ELF-1 (cell line): ENCODE measurements around the gene PDHX.

ENCODE experiments used
- DNase-seq: peaks from one replicate; pipeline ENCODE4 v3.0.0-alpha.2; 2016; ENCODE audit warnings: low read depth, low spot score

Gene PDHX

GRCh38 chr11:35043936-35044335, 127.5 kb downstream of the PDHX start:
- no peak for DNase-seq

- DNase-seq = no peak
Observed at GRCh38 chr11:35045236-35045820, 128.9 kb downstream of the PDHX start.
